MCF 10A (cell line): ENCODE results near the gene AXIN2. TPM values are rescaled to one million over a fixed set of nuclear protein-coding genes. Genes with fewer than 3 reads are reported as not detected.

Source experiments
- BruUV-seq: library from RNA; stranded (reverse); fragments of 400-500 nt; replicated peaks from 2 replicates; lab custom pipeline; 2021; lab: Mats Ljungman, UMichigan
- CTCF ChIA-PET: fragments of 300-600 bp; sonication (Branson Sonifier 250); formaldehyde crosslinking; extraction: SDS; loops from one replicate; lab custom pipeline; 2021; ENCODE audit warnings: antibody characterized with exemption, inconsistent platforms; lab: Yijun Ruan, JAX
- POLR2A ChIA-PET: fragments of 300-600, 350-650 bp; sonication (Branson Sonifier 250); formaldehyde crosslinking; extraction: SDS; loops from one replicate; lab custom pipeline; 2020; ENCODE audit warnings: antibody characterized with exemption, inconsistent platforms; lab: Yijun Ruan, JAX
- DNase-seq: peaks from one replicate; pipeline ENCODE4 v3.0.0-alpha.2; 2018; ENCODE audit not compliant: unreplicated experiment
- H3K27ac Mint-ChIP-seq: one replicate; pipeline ENCODE4 v1.8.0; 2022; ENCODE audit warnings: mild to moderate bottlenecking, low read depth, mixed read lengths; ENCODE audit not compliant: unreplicated experiment
- H3K27me3 Mint-ChIP-seq: one replicate; pipeline ENCODE4 v1.8.0; 2022; ENCODE audit warnings: mixed read lengths; ENCODE audit not compliant: insufficient read depth, unreplicated experiment
- H3K36me3 Mint-ChIP-seq: one replicate; pipeline ENCODE4 v1.8.0; 2022; ENCODE audit warnings: mild to moderate bottlenecking, moderate library complexity, mixed read lengths; ENCODE audit not compliant: insufficient read depth, unreplicated experiment
- H3K4me1 Mint-ChIP-seq: one replicate; pipeline ENCODE4 v1.8.0; 2022; ENCODE audit warnings: mixed read lengths; ENCODE audit not compliant: insufficient read depth, unreplicated experiment
- H3K4me3 Mint-ChIP-seq: one replicate; pipeline ENCODE4 v1.8.0; 2022; ENCODE audit warnings: mild to moderate bottlenecking, moderate library complexity, mixed read lengths; ENCODE audit not compliant: unreplicated experiment
- H3K9me3 Mint-ChIP-seq: one replicate; pipeline ENCODE4 v1.8.0; 2022; ENCODE audit warnings: mixed read lengths; ENCODE audit not compliant: unreplicated experiment
- CTCF ChIP-seq: fragments of 200-600 bp; IDR thresholded peaks from one replicate; pipeline ENCODE4 v1.8.0; 2022; ENCODE audit warnings: antibody characterized with exemption, mild to moderate bottlenecking; ENCODE audit not compliant: unreplicated experiment
- intact Hi-C: fragments of 100-400 bp; cut with micrococcal nuclease; formaldehyde crosslinking; loops from 2 replicates; pipeline ENCODE4 v1.14.1; 2022
- total RNA-seq: library from RNA; stranded (reverse); gene quantifications from 2 replicates; pipeline ENCODE4 v1.2.3, GENCODE V29; 2022

Gene AXIN2
- total RNA-seq, 1 experiment from 2014 or later = 0.16 TPM

GRCh38 chr17:65479282-65479681 is 82.2 kb downstream of the AXIN2 start:
- no peak for DNase-seq
- H3K4me3 Mint-ChIP-seq = no peak overlapping the region
- TF ChIP-seq CTCF = no peak
- POLR2A ChIA-PET = no interaction called here
- H3K36me3 Mint-ChIP-seq = peaks cover 4% of the 10 kb centered on the region
- no peak overlapping the region for H3K27ac Mint-ChIP-seq
- CTCF ChIA-PET = no interaction called here
- no TSS peak for BruUV-seq
- no peaks in the 10 kb centered on the region for H3K4me1 Mint-ChIP-seq
- H3K9me3 Mint-ChIP-seq = no peaks in the 10 kb centered on the region
- intact Hi-C loops = no loop called here
- H3K27me3 Mint-ChIP-seq = no peaks in the 10 kb centered on the region
